Fibroblast of the aortic adventitia (primary cell): ENCODE measurements around the gene PTP4A1. TPM values are rescaled to one million over a fixed set of nuclear protein-coding genes. Genes with fewer than 3 reads are reported as not detected.

Experiments used
- DNase-seq: peaks from one replicate; pipeline ENCODE4 v3.0.0-alpha.2; 2010; ENCODE audit warnings: low read depth
- H3K4me3 ChIP-seq: 2 replicates; pipeline ENCODE4 v1.5.1; 2011; ENCODE audit warnings: low read depth, mild to moderate bottlenecking, control low read depth, low read length, moderate library complexity
- total RNA-seq: library from RNA; depleted of rRNA; stranded (reverse); fragments of >200 nt; gene quantifications from 2 replicates; pipeline ENCODE4 v1.2.3, GENCODE V29; 2012; ENCODE audit warnings: low replicate concordance
- TF ChIP-seq, protein P1 (sequence below): IDR thresholded peaks from 2 replicates; pipeline ENCODE4 v1.5.1; 2011; ENCODE audit warnings: mild to moderate bottlenecking, low read length, control low read depth, inconsistent platforms; ENCODE audit not compliant: insufficient read depth

PTP4A1 gene
- total RNA-seq, 1 donor = 46.1 TPM

DNA sequence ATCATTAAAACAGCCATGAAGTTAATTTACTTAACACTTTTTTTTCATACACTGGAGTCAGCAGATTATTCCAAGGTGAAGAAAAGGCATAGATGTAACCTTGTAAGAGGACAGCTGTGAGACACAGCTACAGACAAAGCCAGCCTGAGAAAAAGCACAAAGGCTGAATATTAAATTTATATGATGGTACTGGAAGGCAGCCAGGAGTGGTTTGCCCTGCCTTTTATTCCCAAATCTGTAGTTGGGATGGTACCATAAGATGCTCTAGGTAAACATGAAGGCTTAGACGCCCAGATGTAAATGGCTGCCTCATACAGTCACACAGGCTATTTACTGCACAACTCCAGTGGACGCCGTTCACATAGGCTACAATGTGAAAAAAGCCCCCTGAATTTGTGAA is 42.1 kb upstream of the PTP4A1 start:
- TF ChIP-seq, protein P1, sequence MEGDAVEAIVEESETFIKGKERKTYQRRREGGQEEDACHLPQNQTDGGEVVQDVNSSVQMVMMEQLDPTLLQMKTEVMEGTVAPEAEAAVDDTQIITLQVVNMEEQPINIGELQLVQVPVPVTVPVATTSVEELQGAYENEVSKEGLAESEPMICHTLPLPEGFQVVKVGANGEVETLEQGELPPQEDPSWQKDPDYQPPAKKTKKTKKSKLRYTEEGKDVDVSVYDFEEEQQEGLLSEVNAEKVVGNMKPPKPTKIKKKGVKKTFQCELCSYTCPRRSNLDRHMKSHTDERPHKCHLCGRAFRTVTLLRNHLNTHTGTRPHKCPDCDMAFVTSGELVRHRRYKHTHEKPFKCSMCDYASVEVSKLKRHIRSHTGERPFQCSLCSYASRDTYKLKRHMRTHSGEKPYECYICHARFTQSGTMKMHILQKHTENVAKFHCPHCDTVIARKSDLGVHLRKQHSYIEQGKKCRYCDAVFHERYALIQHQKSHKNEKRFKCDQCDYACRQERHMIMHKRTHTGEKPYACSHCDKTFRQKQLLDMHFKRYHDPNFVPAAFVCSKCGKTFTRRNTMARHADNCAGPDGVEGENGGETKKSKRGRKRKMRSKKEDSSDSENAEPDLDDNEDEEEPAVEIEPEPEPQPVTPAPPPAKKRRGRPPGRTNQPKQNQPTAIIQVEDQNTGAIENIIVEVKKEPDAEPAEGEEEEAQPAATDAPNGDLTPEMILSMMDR = no peak
- DNase-seq = no peak
- no peak overlapping the region for H3K4me3 ChIP-seq

DNA sequence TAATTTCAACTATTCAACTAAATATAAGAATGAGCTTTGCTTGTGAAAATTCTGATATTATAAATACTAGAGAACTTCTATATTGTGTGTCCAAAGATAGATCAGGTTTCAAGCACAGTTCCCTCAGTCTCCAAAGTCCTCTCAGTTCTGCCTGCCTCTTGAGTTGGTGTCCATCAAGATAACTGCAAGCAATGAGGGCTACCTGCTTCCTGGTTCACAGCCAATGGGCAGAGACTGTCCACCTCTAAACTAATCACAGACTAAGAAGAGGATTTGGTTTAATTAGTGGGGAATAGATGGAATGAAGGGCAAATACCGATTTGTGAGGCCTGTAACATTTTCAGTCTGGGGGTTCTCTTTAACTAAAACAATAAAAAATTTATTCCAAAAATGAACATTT is 41.3 kb upstream of the PTP4A1 start:
- no peak overlapping the region for H3K4me3 ChIP-seq
- TF ChIP-seq, protein P1 = no peak
- DNase-seq = no peak

DNA sequence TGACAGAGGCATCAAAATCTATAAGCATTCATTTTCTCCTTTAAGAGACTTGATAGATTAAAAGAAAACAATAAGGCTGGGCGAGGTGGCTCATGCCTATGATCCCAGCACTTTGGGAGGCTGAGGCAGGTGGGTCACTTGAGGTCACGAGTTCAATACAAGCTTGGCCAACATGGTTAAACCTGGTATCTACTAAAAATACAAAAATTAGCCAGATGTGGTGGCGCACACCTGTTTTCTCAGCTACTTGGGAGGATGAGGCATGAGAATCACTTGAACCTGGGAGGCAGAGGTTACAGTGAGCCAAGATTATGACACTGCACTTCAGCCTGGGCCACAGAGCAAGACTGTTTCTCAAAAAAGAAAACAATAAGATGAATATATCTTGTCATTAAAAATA is 39.3 kb upstream of the PTP4A1 start:
- TF ChIP-seq, protein P1 = no peak
- no peak overlapping the region for H3K4me3 ChIP-seq
- no peak for DNase-seq

DNA sequence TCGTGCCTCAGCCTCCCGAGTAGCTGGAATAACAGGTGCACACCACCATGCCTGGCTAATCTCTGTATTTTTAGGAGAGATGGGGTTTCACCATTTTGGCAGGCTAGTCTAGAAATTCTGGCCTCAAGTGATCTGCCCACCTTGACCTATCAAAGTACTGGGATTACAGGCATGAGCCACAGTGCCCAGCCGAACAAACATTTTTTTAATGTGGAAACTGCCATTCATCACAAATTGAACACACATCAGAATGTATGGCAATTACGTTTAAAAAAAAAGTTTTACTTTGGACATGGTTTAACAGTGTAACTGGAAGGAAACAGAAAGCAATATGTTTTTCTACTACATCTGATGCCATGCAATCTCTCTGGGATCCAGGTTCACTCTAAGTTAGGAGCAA is 38.3 kb upstream of the PTP4A1 start:
- TF ChIP-seq, protein P1 = no peak

DNA sequence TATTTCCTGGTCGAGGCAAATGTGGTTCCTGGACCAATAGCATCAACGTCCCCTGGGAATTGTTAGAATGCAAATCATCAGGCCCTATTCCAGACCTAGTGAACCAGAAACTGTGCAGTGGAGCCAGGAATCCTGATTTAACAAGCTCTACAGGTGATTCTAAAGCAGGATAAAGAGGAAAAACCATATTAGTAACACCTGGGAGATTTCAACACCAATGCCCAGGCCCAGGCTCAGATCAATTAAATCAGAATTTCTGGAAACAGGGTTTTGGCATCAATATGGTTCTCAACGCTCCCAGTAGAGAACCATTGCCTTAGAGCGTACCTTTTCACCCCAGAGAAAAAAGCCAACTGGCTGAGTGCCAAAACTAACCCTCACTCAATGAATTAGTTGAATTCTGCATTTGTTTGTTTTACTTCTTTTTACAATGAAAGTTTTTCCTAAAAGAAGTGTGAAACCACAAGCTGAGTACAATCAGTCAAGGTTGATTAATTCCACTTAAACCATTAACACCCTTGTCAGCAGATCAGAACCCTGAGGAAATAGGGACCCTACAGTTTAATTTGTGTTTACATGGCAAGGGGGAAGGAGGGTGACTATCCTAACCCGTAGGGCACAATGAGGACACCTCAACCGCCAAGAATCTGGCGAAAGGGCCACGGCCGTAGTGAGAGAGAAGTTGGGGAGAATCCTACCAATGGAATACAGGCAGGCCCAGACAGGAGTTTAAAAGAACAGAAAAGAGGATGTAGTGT is 34.9 kb upstream of the PTP4A1 start:
- TF ChIP-seq, protein P1 = no peak
- H3K4me3 ChIP-seq = no peak overlapping the region
- peak; percentile 51 for DNase-seq

More for the DNA sequence above, 38.3 kb upstream of the PTP4A1 start:
- DNase-seq = no peak
- no peak overlapping the region for H3K4me3 ChIP-seq

DNA sequence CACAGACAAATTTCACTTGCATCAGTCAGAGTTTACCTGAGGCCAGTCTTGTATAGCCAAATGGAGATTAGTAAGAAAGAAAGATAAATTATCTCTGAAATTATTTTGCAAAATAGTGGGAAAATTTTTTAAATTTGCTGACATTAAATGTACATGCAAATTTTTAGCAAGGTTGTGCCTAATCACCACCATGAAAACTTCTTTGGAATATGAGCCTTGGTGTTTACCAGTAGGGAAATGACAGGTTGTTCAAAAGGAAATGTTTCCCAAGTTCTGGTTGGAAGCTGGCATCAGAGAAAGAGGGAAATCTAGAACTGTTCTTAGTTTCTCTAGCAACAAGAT is 34.4 kb upstream of the PTP4A1 start:
- TF ChIP-seq, protein P1 = no peak
- DNase-seq = no peak

DNA sequence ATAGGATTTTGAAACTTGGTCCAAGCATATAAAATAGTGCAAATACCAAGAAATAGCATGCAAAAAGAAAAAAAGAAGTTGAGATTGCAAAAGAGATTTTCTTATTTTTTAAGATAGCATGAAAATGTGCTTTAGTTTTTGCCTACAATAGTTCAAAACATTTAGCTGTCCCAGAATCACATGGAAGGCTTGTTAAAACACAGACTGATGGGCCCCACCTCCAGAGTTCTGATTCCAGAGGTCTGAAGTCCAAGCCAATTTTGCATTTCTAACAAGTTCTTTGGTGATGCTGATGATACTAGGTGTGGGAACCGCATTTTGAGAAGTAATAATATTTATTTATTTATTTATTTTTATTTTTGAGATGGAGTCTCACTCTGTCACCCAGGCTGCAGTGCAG is 33.7 kb upstream of the PTP4A1 start:
- H3K4me3 ChIP-seq = no peak overlapping the region
- no peak for DNase-seq
- TF ChIP-seq, protein P1 = no peak

More for the DNA sequence above, 34.4 kb upstream of the PTP4A1 start:
- no peak overlapping the region for H3K4me3 ChIP-seq
